Neural crest cell (in vitro differentiated cells): ENCODE measurements around the gene TAOK2. TPM values are rescaled to one million over a fixed set of nuclear protein-coding genes. Genes with fewer than 3 reads are reported as not detected.
"Not testable (repeated sequence)": the region's sequence is repeated elsewhere in the genome, so short reads cannot be mapped to it uniquely, and the experiment has no call there.

Experiments
- DNase-seq: peaks from one replicate; pipeline ENCODE4 v3.0.0; 2021; ENCODE audit warnings: low read depth, mixed read lengths, low spot score
- H3K27ac Mint-ChIP-seq: one replicate; pipeline ENCODE4 v1.8.0; 2021; ENCODE audit warnings: mild to moderate bottlenecking, mixed read lengths; ENCODE audit not compliant: unreplicated experiment
- H3K27me3 Mint-ChIP-seq: 2 replicates; pipeline ENCODE4 v1.8.0; 2021; ENCODE audit warnings: low read depth, mild to moderate bottlenecking, mixed read lengths
- H3K36me3 Mint-ChIP-seq: 2 replicates; pipeline ENCODE4 v1.8.0; 2021; ENCODE audit warnings: low read depth, mild to moderate bottlenecking, mixed read lengths
- H3K4me1 Mint-ChIP-seq: 2 replicates; pipeline ENCODE4 v1.8.0; 2021; ENCODE audit warnings: mixed read lengths
- H3K4me3 Mint-ChIP-seq: one replicate; pipeline ENCODE4 v1.8.0; 2021; ENCODE audit warnings: mild to moderate bottlenecking, mixed read lengths
- H3K9me3 Mint-ChIP-seq: 2 replicates; pipeline ENCODE4 v1.8.0; 2021; ENCODE audit warnings: mixed read lengths
- total RNA-seq: library from RNA; stranded (reverse); gene quantifications from 2 replicates; pipeline ENCODE4 v1.2.1, GENCODE V29; 2021
- TF ChIP-seq, protein P1 (sequence below): fragments of 200-600 bp; sonication (generic); conservative IDR thresholded peaks from 2 replicates; pipeline ENCODE4 v1.5.0; 2021; ENCODE audit warnings: antibody characterized with exemption, mild to moderate bottlenecking

Gene TAOK2
- total RNA-seq, 1 donor from 2014 or later: 73.2 TPM

DNA sequence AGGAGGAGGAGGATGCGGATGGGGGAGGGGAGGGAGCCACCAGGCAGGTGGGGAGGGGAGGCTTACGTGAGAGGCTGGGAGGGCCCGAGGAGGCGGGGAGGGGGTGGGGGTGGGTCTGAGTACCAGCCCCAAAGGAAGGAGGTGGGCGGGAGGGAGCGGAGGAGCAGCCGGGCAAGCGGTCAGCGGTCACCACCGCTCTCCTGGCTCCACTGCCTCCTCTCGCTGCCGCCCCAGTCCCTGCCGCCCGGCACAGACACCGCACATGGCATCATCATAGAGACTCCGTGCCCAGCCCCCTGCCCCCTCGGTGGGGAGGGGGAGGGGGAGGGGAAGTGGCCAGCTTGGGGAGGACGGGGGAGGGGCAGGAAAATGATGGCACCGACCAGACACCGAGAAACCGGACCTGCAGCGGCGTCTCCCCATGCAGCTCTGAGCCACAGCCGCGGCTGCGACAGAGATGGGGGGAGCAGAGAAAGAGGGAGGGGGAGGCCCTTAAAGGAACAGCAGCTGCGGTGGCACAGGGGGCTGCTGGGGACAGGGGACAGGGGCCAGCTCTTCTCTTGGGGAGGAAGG lies 57.3 kb downstream of the TAOK2 start, which contains the start of gene TLCD3B:
TSS of gene TLCD3B (minus strand) at position 431 of the 573 bp plus-strand sequence. CDS start 744 bp downstream, outside the sequence.
- DNase-seq: no peak
- peaks cover 20% of the 10 kb centered on the region for H3K4me1 Mint-ChIP-seq
- H3K27me3 Mint-ChIP-seq: peaks cover 52% of the 10 kb centered on the region
- H3K27ac Mint-ChIP-seq: no peak within 1 kb of the TSS
- H3K36me3 Mint-ChIP-seq: no peaks in the 10 kb centered on the region
- no peaks in the 10 kb centered on the region for H3K9me3 Mint-ChIP-seq
- H3K4me3 Mint-ChIP-seq: peak within 1 kb of the TSS; percentile 89
- TF ChIP-seq, protein P1, sequence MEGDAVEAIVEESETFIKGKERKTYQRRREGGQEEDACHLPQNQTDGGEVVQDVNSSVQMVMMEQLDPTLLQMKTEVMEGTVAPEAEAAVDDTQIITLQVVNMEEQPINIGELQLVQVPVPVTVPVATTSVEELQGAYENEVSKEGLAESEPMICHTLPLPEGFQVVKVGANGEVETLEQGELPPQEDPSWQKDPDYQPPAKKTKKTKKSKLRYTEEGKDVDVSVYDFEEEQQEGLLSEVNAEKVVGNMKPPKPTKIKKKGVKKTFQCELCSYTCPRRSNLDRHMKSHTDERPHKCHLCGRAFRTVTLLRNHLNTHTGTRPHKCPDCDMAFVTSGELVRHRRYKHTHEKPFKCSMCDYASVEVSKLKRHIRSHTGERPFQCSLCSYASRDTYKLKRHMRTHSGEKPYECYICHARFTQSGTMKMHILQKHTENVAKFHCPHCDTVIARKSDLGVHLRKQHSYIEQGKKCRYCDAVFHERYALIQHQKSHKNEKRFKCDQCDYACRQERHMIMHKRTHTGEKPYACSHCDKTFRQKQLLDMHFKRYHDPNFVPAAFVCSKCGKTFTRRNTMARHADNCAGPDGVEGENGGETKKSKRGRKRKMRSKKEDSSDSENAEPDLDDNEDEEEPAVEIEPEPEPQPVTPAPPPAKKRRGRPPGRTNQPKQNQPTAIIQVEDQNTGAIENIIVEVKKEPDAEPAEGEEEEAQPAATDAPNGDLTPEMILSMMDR: no peak

DNA sequence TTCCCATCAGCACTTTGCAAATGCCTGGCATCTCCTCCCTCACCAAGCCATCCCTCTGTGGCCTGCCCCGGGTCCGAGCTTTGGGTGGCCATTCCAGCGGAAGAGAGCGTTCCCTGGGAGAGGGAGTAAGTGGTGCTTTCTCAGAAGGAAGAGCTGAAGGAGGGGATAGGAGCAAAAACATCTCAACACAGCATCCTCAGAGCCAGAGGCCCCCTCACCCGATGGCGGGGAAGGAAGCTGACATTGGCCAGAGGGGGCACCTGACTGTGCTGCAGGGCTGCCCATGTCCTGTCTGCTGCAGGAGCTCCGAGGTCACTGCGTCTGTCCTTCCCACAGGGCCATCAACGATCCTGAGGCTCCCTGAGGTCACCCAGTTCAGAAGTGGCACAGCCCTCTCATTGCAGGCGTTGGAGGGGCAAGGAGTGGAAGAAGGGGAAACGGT lies 57.8 kb downstream of the TAOK2 start:
- no peaks in the 10 kb centered on the region for H3K36me3 Mint-ChIP-seq
- peaks cover 20% of the 10 kb centered on the region for H3K4me1 Mint-ChIP-seq
- H3K9me3 Mint-ChIP-seq: no peaks in the 10 kb centered on the region
- no peak overlapping the region for H3K27ac Mint-ChIP-seq
- DNase-seq: no peak
- peaks cover 54% of the 10 kb centered on the region for H3K27me3 Mint-ChIP-seq
- H3K4me3 Mint-ChIP-seq: peak overlapping the region; percentile 47
- TF ChIP-seq, protein P1: no peak

DNA sequence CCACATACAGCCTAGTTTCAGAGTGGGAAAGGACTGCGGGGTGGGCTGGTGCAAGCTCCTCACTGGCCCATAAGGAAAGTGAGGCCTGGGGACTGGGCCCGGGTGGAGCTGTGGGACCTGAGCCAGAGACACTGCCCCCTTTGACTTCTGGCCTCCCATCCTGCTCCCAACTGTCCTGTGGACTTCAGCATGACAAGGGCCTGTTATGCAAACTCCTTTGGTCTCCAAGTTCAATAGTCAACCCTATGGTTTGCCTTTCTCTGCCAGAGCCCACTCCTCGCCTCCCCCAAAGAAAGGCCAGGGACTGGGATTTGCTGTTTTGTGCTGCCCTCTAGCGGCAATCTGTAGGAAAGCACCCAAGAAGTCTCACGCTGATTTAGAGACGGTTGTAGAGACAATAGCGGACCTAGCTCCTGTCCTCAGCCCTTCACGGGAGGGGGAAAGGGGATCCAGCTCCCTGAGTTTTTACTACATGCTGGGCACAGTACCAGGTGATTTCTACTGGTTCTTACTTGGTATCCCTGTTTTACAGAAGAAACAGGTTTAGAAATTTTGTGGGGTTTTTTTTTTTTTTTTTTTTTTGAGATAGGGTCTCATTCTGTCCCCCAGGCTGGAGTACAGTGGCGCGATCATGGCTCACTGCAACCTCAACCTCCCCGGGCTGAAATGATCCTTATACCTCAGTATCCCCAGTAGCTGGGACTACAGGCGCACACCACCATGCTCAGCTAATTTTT lies 58.6 kb downstream of the TAOK2 start:
- no peaks in the 10 kb centered on the region for H3K36me3 Mint-ChIP-seq
- H3K4me1 Mint-ChIP-seq: peaks cover 20% of the 10 kb centered on the region
- TF ChIP-seq, protein P1: peak; percentile 87
- DNase-seq: peak; percentile 77
- peak overlapping the region; percentile 89 for H3K4me3 Mint-ChIP-seq
- H3K27ac Mint-ChIP-seq: no peak overlapping the region
- H3K27me3 Mint-ChIP-seq: peaks cover 50% of the 10 kb centered on the region
- no peaks in the 10 kb centered on the region for H3K9me3 Mint-ChIP-seq

DNA sequence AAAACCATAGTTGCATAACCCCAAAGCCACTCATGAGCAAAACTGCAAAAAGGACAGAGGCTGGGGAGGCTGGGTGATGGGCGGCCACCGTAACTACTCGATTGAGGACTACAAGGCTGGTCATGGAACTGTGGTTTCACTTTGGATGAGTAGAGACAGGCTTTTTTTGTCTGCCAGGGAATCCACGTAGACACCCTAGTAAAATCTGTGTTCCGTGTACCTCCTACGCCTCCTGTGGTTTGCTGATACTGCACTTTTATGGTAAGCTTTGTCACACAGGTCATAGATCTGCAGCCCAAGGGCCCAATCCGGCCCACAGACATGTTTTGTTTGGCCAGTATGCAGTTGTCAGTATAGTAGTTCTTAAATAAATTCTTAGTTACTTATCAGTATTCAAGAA lies 59.6 kb downstream of the TAOK2 start:
- Mint-ChIP-seq H3K36me3 (no peaks in the 10 kb centered on the region), H3K27ac (no peak overlapping the region), H3K4me1 (peaks cover 15% of the 10 kb centered on the region), H3K4me3 (no peak overlapping the region), H3K9me3 (no peaks in the 10 kb centered on the region), H3K27me3 (peaks cover 44% of the 10 kb centered on the region)
- DNase-seq: no peak
- TF ChIP-seq, protein P1: no peak

DNA sequence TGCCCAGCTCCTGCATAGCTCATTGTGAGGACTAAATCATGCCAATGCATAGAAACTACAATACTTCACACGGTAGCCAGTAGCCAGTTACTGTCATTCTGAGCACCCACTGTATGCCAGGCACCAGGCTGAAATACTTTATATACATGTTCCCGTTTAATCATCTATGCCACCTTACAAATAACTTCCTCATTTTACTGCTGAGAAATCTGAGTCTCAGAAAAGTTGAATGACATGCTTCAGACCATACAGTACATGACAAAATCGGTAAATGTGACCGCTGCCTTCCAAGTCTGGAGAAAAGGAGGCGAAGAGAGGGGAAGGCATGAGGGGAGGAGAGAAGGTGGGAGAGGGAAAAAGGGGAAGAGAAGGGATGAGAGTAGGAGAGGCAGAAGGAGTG lies 66.6 kb downstream of the TAOK2 start:
- peaks cover 17% of the 10 kb centered on the region for H3K27me3 Mint-ChIP-seq
- no peaks in the 10 kb centered on the region for H3K4me1 Mint-ChIP-seq
- TF ChIP-seq, protein P1: no peak
- no peak for DNase-seq
- no peak overlapping the region for H3K27ac Mint-ChIP-seq
- no peak overlapping the region for H3K4me3 Mint-ChIP-seq
- H3K9me3 Mint-ChIP-seq: no peaks in the 10 kb centered on the region
- H3K36me3 Mint-ChIP-seq: no peaks in the 10 kb centered on the region

DNA sequence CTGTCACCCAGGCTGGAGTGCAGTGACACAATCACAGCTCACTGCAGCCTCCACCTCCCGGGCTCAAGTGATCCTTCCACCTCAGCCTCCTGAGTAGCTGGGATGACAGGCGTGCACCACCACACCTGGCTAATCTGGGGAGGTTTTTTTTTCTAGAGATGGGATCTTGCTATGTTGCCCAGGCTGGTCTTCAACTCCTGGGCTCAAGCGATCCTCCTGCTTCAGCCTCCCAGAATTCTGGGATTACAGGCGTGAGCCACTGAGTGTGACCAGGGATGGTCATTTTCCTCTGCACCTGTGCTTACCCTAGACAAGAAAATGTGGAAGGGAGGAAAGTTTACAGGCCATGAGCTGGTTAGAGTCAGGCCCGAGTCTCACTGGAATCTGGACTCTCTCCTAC lies 67.0 kb downstream of the TAOK2 start:
- H3K27ac Mint-ChIP-seq, H3K36me3 Mint-ChIP-seq: not testable (repeated sequence)
- peaks cover 13% of the 10 kb centered on the region for H3K27me3 Mint-ChIP-seq

More for the DNA sequence above, 67.0 kb downstream of the TAOK2 start:
- not testable (repeated sequence) for H3K4me1 Mint-ChIP-seq, H3K4me3 Mint-ChIP-seq, DNase-seq, H3K9me3 Mint-ChIP-seq
